K562 (cell line): ENCODE results near the gene BMP10. TPM values are rescaled to one million over a fixed set of nuclear protein-coding genes. Genes with fewer than 3 reads are reported as not detected.
A peak's percentile ranks its signal among the peaks of the same experiment; 100 is the strongest.

Experiments
- DMBX1 ChIP-seq: fragments of 250-450 bp; sonication (Bioruptor Pico); IDR thresholded peaks from 2 replicates; pipeline ENCODE4 v1.8.0; 2022; ENCODE audit warnings: inconsistent platforms, mild to moderate bottlenecking, moderate library complexity, borderline replicate concordance
- FOXJ2 ChIP-seq: fragments of 200-800 bp; sonication (Bioruptor generic); IDR thresholded peaks from 2 replicates; pipeline ENCODE4 v1.6.1; 2016; ENCODE audit warnings: missing genetic modification characterization, missing compliant biosample characterization
- FOXK1 ChIP-seq: sonication (generic); formaldehyde crosslinking; IDR thresholded peaks from 2 replicates; pipeline ENCODE4 v1.8.0; 2022; ENCODE audit warnings: missing genetic modification reagents, mild to moderate bottlenecking, borderline replicate concordance
- GATA2 ChIP-seq: sonication (generic); formaldehyde crosslinking; IDR thresholded peaks from 2 replicates; pipeline ENCODE4 v1.4.0; 2020; ENCODE audit warnings: mild to moderate bottlenecking, missing genetic modification reagents
- ILK ChIP-seq: fragments of 450-650 bp; IDR thresholded peaks from 2 replicates; pipeline ENCODE4 v1.6.1; 2016; ENCODE audit warnings: missing genetic modification characterization, low read depth, mild to moderate bottlenecking, missing compliant biosample characterization, moderate library complexity, borderline replicate concordance
- KDM1A ChIP-seq, 2 experiments: fragments of 450-650 bp; IDR thresholded peaks; 2 replicates each; pipeline ENCODE4 v1.6.1; 2016; ENCODE audit warnings: mild to moderate bottlenecking in 2 of 2
- MBD1 ChIP-seq: fragments of 250-450 bp; sonication (Bioruptor Pico); IDR thresholded peaks from 2 replicates; pipeline ENCODE4 v1.8.0; 2022; ENCODE audit warnings: inconsistent platforms
- MNT ChIP-seq, 2 experiments: fragments of 450-650 bp; conservative IDR thresholded peaks; 2 replicates each; pipeline ENCODE4 v1.6.1; 2017; ENCODE audit warnings: mild to moderate bottlenecking in 2 of 2, moderate library complexity in 2 of 2
- MTA3 ChIP-seq: fragments of 450-650 bp; formaldehyde crosslinking; IDR thresholded peaks from 2 replicates; pipeline ENCODE4 v1.6.1; 2017; ENCODE audit warnings: mild to moderate bottlenecking, borderline replicate concordance
- PBX2 ChIP-seq, 2 experiments: IDR thresholded peaks in 1 of 2; conservative IDR thresholded peaks in 1 of 2; 2 replicates each; pipeline ENCODE4 v1.6.1; 2016; ENCODE audit warnings: low read depth in 2 of 2, mild to moderate bottlenecking in 1 of 2, missing compliant biosample characterization in 1 of 2, missing genetic modification characterization in 1 of 2, moderate library complexity in 1 of 2
- POLR2AphosphoS2 ChIP-seq: IDR thresholded peaks from 2 replicates; pipeline ENCODE4 v1.6.1; 2012; ENCODE audit warnings: low read length, improper control_type of control experiment
- POU5F1 ChIP-seq: fragments of 150-350 bp; IDR thresholded peaks from 2 replicates; pipeline ENCODE4 v1.6.1; 2014; ENCODE audit warnings: borderline replicate concordance, low read length, low read depth, mild to moderate bottlenecking; ENCODE audit not compliant: partially characterized antibody
- PYGO2 ChIP-seq: fragments of 450-650 bp; IDR thresholded peaks from 2 replicates; pipeline ENCODE4 v1.6.1; 2016; ENCODE audit warnings: mild to moderate bottlenecking, missing genetic modification characterization, moderate library complexity, missing compliant biosample characterization
- RFX7 ChIP-seq: fragments of 250-450 bp; sonication (Bioruptor Pico); IDR thresholded peaks from 2 replicates; pipeline ENCODE4 v1.5.1; 2021; ENCODE audit warnings: mild to moderate bottlenecking
- TFAP4 ChIP-seq: sonication (generic); formaldehyde crosslinking; IDR thresholded peaks from 2 replicates; pipeline ENCODE4 v1.8.0; 2022; ENCODE audit warnings: missing genetic modification reagents, mild to moderate bottlenecking, moderate library complexity, borderline replicate concordance
- ZEB2 ChIP-seq: fragments of 450-650 bp; IDR thresholded peaks from 2 replicates; pipeline ENCODE4 v1.6.1; 2016
- ZNF175 ChIP-seq: fragments of 200-800 bp; sonication (Bioruptor generic); IDR thresholded peaks from 2 replicates; pipeline ENCODE4 v1.6.1; 2016; ENCODE audit warnings: low read depth, mild to moderate bottlenecking, missing genetic modification characterization, missing compliant biosample characterization
- ZNF583 ChIP-seq: fragments of 250-450 bp; sonication (Bioruptor Pico); IDR thresholded peaks from 2 replicates; pipeline ENCODE4 v1.4.0; 2020
- polyA plus RNA-seq, 8 experiments: library from polyadenylated mRNA; depleted of rRNA in 4 of 8; stranded (reverse) in 5 of 8; unstranded in 3 of 8; fragments of >200 nt; fragmentation: Nextera tagmentation in 2 of 8; fragmentation: Illumina TruSeq in 1 of 8; extraction: Ambion mirVana in 2 of 8; extraction: Trizol in 1 of 8; gene quantifications; 2 replicates each; pipeline versions ENCODE4 v1.2.1 to v1.2.3, GENCODE V29; 2011 to 2014; ENCODE audit warnings: inconsistent platforms in 1 of 8, missing spikeins in 1 of 8
- total RNA-seq, 7 experiments: library from RNA; depleted of rRNA in 6 of 7; stranded (reverse); fragments of >200 nt in 6 of 7; fragmentation: Illumina TruSeq in 2 of 7; extraction: Trizol in 2 of 7; gene quantifications; 2 replicates each; pipeline versions ENCODE4 v1.2.1 to v1.2.3, GENCODE V29; 2011 to 2021; ENCODE audit warnings: low replicate concordance in 1 of 7
- TF ChIP-seq, protein P1 (sequence below): sonication (generic); formaldehyde crosslinking; IDR thresholded peaks from 2 replicates; pipeline ENCODE4 v1.8.1; 2022; ENCODE audit warnings: missing genetic modification reagents

The BMP10 gene
- total and polyA plus RNA-seq, 9 of the 15 experiments (the other 6 are each of a cell fraction or from before 2014, with no cell fraction given) = 0.11 to 0.91 (median 0.43) TPM

DNA sequence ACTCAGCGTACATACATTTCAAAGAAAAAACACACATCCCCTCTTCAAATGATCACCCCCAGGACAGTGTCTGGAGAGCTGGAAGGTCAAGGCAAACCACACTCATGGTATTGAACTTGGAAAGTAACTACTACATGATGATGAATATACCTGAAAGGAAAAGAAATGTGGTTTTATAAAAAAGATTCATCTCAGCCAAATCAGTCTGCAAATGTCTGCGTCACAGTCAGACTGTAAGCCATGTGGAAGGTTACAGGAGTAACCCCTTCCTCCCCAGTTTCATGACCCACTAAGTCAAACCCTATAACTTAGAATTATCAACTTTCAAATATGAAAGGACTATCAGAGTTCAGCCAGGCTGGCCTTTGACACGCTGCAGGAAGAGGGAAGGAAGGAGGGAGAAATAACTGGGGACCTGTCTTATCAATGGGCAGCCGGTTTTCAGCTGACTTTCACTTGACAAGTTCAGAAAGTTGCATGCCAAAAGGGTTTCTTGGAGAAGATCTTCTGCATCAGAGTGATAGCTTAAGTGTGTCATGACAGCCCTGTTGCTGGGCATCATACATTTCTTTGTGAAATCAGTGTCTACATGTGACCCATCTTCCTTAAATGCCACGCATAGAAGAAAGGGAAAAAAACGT is 7.0 kb upstream of the BMP10 start (continued):
- TF ChIP-seq TFAP4 (peak; percentile 50; the same call in 1 of the 2 replicates), POU5F1 (no peak), POLR2AphosphoS2 (no peak), MNT (conservative IDR thresholded peaks at IDR 0.05) (peak; percentile 23 to 50; a peak in 2 of 4 replicates), DMBX1 (no peak), RFX7 (CRISPR knock-in tag) (no peak), MBD1 (CRISPR knock-in tag) (no peak), PBX2 (CRISPR knock-in tag; IDR thresholded peaks at IDR 0.05; ENCODE audit: low read depth) (no peak), PBX2 (tag; conservative IDR thresholded peaks at IDR 0.05; ENCODE audit: low read depth) (0 out of 2 replicates have a peak, but pooled peaks have one; percentile 29), MTA3 (0 out of 2 replicates have a peak, but pooled peaks have one; percentile 18), ZNF583 (CRISPR knock-in tag) (no peak), ZEB2 (no peak), ILK (tag) (no peak), ZNF175 (CRISPR knock-in tag) (0 out of 2 replicates have a peak, but pooled peaks have one; percentile 34), FOXK1 (CRISPR knock-in tag) (no peak), GATA2 (CRISPR knock-in tag) (peak; percentile 36; the same call in 1 of the 2 replicates), PYGO2 (tag) (no peak), FOXJ2 (tag) (no peak), KDM1A (IDR thresholded peaks at IDR 0.05) (peak in 1 of 2 experiments; percentile 33; a peak in 2 of 4 replicates)
- TF ChIP-seq, protein P1, sequence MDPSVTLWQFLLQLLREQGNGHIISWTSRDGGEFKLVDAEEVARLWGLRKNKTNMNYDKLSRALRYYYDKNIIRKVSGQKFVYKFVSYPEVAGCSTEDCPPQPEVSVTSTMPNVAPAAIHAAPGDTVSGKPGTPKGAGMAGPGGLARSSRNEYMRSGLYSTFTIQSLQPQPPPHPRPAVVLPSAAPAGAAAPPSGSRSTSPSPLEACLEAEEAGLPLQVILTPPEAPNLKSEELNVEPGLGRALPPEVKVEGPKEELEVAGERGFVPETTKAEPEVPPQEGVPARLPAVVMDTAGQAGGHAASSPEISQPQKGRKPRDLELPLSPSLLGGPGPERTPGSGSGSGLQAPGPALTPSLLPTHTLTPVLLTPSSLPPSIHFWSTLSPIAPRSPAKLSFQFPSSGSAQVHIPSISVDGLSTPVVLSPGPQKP (CRISPR knock-in tag) = no peak
